NCI-H2171 treated with DMSO at 0.1 percent for 48 hours (cell line): ENCODE measurements around the gene ARL6IP1.
"Not testable (repeated sequence)": the region's sequence is repeated elsewhere in the genome, so short reads cannot be mapped to it uniquely, and the experiment has no call there.

Source experiments
- DNase-seq: peaks from one replicate; lab custom pipeline; 2025; lab: John Stamatoyannopoulos, UW

Gene ARL6IP1

DNA sequence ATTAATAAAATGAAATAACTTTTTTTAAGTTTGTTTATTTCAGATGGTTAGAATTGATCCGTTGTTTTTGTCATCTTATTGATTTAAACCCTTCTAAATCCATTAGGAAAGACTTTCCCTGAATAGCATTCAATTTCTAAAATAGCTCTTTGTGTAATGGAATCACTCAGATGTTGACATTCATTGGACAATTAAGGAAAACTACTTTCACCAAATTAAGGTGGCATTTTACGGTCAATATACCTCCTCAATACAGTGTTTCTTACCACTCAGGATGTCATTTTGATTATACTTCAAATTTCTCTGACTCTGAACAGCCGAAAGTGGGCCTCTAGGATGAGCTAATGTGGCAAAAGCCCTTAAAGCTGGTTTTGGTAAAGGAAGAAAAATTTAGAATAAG, 1.8 kb downstream of the ARL6IP1 start:
- DNase-seq, result no peak

DNA sequence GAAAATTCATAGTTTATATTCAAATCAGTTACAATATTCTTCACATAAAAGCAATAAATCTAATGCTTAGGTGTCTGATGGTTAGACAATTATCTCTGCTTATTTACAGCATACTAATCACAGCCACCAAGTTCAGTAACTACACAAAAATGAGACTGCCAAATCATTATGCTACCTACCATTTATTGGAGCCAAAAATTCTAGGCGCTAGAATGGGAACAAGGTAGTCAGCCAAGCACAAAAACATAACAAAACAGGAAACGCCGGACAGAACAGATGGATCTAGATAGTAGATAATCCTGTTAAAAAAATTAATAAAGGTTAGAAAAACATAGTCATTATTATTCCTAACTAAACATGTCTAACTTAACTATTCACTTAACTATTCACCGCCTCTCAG, 3.6 kb downstream of the ARL6IP1 start:
- DNase-seq, result no peak

DNA sequence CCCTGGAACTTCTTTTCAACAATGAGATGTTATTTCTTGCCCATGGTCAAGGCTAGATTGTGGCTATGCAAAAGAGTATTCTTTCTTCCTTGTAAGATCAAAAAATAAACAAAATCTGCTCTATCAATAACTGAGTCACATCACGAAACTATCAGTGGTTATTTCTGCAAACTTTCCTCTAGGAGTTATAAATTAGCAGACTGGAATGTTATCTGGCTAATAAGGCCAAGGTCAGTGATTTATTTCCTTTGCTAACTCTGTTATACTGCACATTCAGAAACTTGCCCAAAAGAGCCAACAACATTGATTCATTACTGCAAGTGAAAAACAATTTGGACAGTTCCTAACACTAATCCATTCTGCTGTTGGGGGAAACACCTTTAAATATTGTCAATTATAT, 5.0 kb downstream of the ARL6IP1 start:
- DNase-seq, result no peak

- no peak for DNase-seq
These were observed 8.4 kb downstream of the ARL6IP1 start for GRCh38 chr16:18792836-18793433.

GRCh38 chr16:18789850-18790706, 11.3 kb downstream of the ARL6IP1 start, which contains the start of gene RPS15A:
RPS15A (minus strand) TSS chr16:18790334; CDS start chr16:18789113, 1,221 bp downstream.
- DNase-seq, result peak; percentile 98

DNA sequence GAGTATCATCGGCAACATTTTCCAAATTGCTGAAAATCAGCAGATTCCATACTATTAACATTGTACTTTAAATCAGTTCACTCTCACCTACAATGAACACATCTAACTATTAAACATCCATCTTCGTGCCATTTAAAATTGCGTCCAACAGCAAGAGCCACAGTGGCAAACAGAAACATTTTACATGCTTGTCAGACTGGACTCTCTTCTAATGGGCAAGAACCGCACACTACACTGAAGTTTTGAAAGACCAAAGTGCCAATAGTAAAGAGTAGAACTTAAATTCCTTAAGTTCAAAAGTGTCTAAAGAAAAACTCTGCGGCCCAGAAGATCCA, 11.9 kb downstream of the ARL6IP1 start:
- DNase-seq, result no peak

GRCh38 chr16:18788828-18789514, 12.4 kb downstream of the ARL6IP1 start:
- DNase-seq, result no peak

DNA sequence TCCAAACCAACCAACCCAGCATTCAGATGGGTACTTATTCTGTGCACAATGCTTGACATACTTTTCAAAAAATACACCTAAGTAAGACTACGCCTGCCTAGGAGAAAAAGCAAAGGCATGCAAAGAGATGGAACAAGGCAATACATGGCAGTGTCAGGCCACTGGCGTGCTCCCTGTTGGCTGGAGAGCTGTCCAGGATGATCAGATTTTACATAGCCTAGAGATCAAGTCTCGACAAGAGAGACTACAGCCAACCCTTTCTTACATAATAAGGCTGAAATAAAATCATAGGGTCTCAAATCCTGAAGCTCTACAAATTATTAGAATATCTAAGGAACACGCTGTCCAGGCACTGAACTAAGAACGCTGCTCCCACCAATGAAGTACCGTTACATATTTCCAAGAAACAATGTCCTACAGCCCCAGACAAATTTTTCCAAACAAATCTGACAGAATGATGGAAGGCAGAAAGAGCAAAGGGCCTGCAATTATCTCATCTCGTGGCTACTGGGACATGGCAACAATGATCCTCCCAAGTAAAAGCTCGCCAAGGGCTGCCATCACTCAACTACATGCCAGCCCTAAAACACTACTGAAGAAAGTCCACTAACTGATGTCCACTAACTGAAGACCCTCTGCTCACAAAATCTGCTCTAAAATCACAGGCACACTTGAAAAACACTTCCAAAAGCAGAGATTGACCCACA, 16.3 kb downstream of the ARL6IP1 start:
- no peak for DNase-seq

DNA sequence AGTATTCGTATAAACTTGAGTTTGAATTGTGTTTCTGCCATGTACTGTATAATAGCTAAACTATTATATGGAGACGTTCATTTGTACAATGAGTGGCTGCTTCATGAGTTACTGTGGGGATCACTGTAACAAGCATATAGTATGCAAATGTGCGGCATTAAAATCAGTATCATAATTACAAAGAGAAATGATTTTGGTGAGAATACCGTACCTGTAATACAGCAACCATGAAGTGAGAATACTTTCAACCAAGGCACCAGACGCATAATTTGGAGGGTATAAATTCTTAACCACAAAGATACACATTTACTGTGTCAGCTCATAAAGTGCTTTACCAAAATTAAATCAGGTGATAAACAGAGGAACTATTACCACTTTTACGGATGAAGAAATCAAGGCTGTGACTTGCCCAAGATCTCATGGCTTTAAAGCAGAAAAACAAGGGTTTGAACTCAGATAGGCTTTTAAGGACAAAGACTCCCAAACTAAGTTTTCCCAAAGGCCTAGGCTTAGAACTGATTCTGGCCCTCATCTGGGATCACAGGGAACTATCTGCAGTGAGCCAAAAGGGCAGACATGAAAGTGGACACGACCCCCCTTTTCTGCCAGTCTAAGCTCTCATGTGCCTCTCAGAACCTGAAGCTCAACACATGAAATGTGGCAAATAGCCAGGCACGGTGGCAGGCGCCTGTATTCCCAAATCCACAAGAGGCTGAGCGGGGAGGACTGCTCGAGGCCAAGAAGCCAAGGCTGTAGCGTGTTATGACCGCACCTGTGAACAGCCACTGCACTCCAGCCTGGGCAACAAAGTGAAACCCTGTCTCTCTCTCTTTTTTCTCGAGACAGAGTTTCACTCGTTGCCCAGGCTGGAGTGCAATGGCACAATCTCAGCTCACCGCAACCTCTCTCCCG, 17.7 kb downstream of the ARL6IP1 start:
- DNase-seq, result no peak

- no peak for DNase-seq
These were observed 18.5 kb downstream of the ARL6IP1 start for GRCh38 chr16:18782697-18783429.

DNA sequence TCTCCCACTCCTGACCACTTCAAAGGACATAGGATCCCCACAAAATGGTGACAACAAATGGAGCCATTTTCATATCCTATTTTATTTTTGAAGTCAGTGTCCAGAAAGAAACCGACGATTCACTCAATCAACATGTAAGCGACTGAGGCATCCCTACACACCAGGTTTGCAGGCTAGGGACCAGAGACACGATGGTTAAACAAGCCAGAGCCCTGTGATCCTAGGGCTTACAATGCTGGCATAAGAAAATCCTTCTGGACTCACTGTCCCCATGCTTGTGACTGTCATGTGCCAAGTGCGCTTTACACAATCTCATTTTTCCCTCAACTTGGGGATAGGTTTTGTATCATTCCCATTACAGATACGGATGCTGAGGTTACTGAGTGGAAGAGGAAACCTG, 20.1 kb downstream of the ARL6IP1 start:
- DNase-seq, result not testable (repeated sequence)

DNA sequence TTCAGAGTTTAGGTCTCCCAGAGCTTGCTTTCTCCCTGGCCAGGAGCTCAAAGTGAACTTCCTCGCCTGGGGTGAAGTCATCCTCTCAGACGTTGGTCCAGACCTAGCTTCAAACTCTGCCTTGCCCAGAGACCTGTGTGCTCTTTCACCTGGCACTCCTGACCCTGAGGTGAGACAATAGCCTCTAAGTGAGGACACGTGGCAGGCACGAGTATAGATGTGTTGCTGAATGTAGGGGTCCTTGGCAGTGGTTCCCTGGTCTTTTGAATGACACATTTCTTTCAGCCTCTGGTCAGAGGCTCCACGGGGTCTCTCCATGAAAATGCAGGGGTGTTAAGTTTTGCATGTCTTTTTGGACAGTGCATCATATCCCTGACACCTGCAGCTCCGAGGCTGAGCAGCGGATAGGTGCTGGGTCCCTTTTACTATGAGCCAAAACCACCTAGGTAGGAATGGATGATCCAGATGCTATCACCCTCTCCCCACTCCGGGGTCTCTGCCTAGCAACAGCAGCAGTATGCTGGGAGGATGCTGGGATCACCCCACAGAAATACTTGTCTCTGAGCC, 20.8 kb downstream of the ARL6IP1 start:
- DNase-seq, result not testable (repeated sequence)

- DNase-seq, result not testable (repeated sequence)
These were observed 23.7 kb downstream of the ARL6IP1 start for GRCh38 chr16:18777664-18778063.

DNA sequence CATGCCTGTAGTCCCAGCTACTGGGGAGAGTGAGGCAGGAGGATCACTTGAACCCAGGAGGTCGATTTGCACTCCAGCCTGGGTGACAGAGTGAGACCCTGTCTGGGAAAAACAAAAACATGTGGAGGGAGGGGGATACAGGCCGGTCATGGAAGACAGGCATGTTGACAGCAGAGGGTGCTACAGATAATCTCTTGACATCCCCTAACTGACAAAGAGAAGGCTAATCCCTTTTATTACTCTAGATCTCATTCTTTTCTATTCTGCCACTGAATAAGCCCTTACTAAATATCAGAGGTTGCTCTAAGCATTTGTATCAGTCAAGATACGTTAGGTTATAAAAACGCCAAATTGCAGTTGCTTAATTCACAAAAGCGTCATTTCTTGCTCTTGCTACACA, 25.0 kb downstream of the ARL6IP1 start:
- not testable (repeated sequence) for DNase-seq

DNA sequence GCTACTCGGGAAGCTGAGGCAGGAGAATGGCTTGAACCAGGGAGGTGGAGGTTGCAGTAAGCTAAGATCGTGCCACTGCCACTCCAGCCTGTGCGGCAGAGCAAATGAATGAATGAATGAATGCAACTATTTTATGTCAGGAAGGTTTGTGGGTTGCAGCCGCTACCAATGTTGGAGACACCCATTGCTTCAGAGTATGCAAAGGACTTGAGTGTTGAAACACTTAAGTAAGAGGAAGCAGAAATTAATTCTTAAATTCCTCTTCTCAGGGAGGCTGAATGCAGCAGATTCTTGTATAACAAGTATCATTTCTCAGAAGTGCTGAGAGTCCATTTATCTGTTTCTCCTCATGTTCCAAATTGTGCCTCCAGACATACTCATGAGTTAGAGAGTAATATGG, 26.7 kb downstream of the ARL6IP1 start:
- not testable (repeated sequence) for DNase-seq

GRCh38 chr16:18772171-18772570, 29.2 kb downstream of the ARL6IP1 start:
- DNase-seq, result not testable (repeated sequence)

GRCh38 chr16:18770336-18770962, 30.9 kb downstream of the ARL6IP1 start:
- DNase-seq, result not testable (repeated sequence)

GRCh38 chr16:18767217-18767616, 34.1 kb downstream of the ARL6IP1 start:
- peak; percentile 91 for DNase-seq

GRCh38 chr16:18762713-18763112, 38.6 kb downstream of the ARL6IP1 start:
- not testable (repeated sequence) for DNase-seq
